RWPE1 (cell line): ENCODE results near the gene FCHSD2.

Source experiments
- CTCF ChIA-PET: fragments of 350-600 bp; sonication (Branson Sonifier 250); formaldehyde crosslinking; extraction: SDS; loops from one replicate; lab custom pipeline; 2021; lab: Yijun Ruan, JAX
- POLR2A ChIA-PET: fragments of 400-600 bp; formaldehyde crosslinking; extraction: SDS; loops from one replicate; lab custom pipeline; 2020; ENCODE audit warnings: antibody characterized with exemption; ENCODE audit not compliant: low non-redundant PET; lab: Yijun Ruan, JAX
- DNase-seq: peaks from one replicate; pipeline ENCODE4 v3.0.0; 2012; ENCODE audit warnings: low spot score
- H3K27ac ChIP-seq: fragments of 450-650 bp; 2 replicates; pipeline ENCODE4 v1.5.1; 2017
- TF ChIP-seq, protein P1 (sequence below): fragments of 450-650 bp; conservative IDR thresholded peaks from 2 replicates; pipeline ENCODE4 v1.5.1; 2017; ENCODE audit warnings: low read depth, mild to moderate bottlenecking

Gene FCHSD2

GRCh38 chr11:73163638-73164174, 21.6 kb upstream of the FCHSD2 start:
- TF ChIP-seq, protein P1, sequence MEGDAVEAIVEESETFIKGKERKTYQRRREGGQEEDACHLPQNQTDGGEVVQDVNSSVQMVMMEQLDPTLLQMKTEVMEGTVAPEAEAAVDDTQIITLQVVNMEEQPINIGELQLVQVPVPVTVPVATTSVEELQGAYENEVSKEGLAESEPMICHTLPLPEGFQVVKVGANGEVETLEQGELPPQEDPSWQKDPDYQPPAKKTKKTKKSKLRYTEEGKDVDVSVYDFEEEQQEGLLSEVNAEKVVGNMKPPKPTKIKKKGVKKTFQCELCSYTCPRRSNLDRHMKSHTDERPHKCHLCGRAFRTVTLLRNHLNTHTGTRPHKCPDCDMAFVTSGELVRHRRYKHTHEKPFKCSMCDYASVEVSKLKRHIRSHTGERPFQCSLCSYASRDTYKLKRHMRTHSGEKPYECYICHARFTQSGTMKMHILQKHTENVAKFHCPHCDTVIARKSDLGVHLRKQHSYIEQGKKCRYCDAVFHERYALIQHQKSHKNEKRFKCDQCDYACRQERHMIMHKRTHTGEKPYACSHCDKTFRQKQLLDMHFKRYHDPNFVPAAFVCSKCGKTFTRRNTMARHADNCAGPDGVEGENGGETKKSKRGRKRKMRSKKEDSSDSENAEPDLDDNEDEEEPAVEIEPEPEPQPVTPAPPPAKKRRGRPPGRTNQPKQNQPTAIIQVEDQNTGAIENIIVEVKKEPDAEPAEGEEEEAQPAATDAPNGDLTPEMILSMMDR: no peak
- DNase-seq: no peak
- no peak overlapping the region for H3K27ac ChIP-seq
- ChIA-PET POLR2A (no interaction called here), CTCF (interaction anchor here (0.5 to 0.6 kb wide), 2 partner anchors 68 to 250 kb away, joined by 3 read pairs; no protein-coding TSS in a partner anchor)

DNA sequence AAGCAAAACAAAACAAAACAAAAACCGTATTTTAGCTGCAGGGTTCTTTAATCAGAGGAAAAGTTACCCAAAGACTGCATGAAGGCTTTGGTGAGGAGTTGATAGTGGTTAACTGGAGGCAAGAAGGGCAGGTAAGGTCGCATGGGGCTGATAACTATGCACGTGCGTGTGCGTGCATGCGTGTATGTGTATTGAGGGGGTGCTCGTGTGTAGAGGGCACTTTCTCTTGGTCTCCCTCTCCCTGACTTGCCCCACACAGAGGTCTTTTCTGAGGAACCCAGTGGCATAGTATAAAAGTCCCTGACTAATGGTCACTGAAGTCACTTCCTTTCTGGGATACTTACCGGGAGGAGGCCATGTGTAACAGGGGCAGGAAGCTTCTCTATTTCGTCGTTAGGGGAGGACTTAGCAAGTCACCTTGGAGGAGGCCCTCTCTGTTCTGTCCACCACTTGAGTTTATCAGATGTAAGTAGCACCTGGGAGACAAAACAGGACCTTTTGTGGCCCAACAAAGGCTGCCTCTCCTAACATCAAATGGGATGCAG, 20.1 kb upstream of the FCHSD2 start:
- POLR2A ChIA-PET: no interaction called here
- H3K27ac ChIP-seq: no peak overlapping the region
- CTCF ChIA-PET: interaction anchor here (0.5 kb wide), 1 partner anchor 75 kb away, joined by 5 read pairs; no protein-coding TSS in a partner anchor
- DNase-seq: no peak
- TF ChIP-seq, protein P1: no peak

- ChIA-PET CTCF (interaction anchor here (0.6 to 0.7 kb wide), 4 partner anchors 18 to 1101 kb away, joined by 3 read pairs; no protein-coding TSS in a partner anchor), POLR2A (interaction anchor here (0.5 kb wide), 1 partner anchor 11 kb away, joined by 5 read pairs; no protein-coding TSS in a partner anchor)
- TF ChIP-seq, protein P1: no peak
- H3K27ac ChIP-seq: no peak overlapping the region
- DNase-seq: no peak
These were observed 18.1 kb upstream of the FCHSD2 start for GRCh38 chr11:73160005-73160760.

DNA sequence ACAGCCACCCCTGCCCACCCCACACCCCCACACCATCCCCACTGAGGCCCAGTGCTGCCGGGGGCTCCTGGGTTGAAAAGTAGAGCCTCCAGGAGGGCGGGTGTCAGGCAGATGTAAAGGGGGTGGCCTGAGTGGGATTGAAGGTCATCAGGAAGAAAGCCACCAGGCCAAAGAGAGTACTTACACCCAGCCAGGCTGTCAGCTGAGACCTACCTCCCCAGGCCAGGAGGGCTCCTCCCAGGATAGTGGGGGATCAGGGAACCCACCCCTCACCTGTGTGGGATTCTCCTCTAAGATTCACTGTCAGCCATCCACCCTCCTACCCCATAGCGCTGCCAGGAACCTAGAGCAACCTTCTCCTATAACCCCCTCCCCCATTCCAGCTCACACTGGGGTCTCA, 17.2 kb upstream of the FCHSD2 start:
- DNase-seq: no peak
- TF ChIP-seq, protein P1: no peak
- H3K27ac ChIP-seq: no peak overlapping the region
- ChIA-PET CTCF (interaction anchor here (0.6 kb wide), 1 partner anchor 1100 kb away, joined by 3 read pairs; no protein-coding TSS in a partner anchor), POLR2A (no interaction called here)

DNA sequence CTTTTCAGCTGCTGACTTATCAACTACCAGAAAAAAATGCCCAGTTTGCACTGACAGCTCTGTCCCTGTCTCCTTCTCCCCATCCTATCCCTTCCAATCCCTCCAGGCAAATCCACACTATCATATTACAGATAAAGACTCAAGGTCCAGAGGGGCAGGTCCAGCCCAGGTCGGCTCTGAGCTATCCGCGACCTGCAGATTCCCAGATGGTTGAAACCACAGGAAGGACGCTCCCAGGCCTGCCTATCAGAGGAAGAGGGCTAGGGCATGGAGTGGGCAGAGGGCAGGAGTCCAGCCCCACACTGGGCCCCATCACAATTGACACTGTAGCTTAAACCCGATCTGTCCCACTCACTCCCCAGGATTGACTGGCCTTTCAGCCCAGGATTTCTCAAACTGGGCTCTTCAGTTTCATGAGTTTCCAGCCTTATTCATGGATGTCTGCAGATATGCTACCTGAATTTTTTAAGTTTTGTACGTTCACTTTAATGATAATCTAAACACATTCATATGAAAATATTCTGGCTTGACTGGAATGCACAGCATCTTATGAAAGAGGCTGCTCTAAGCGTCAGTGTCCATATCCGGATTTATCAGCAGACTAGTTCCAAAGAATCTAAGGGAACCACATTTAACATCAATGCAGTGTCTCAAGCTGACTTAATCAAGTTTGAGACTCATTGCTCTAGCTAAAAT, 16.4 kb upstream of the FCHSD2 start:
- POLR2A ChIA-PET: no interaction called here

More for the DNA sequence above, 16.4 kb upstream of the FCHSD2 start:
- CTCF ChIA-PET: interaction anchor here (0.6 kb wide), 1 partner anchor 189 kb away, joined by 3 read pairs; no protein-coding TSS in a partner anchor
- H3K27ac ChIP-seq: no peak overlapping the region
- TF ChIP-seq, protein P1: no peak
- DNase-seq: no peak
